ENCODE data around the gene HERPUD2. TPM values are rescaled to one million over a fixed set of nuclear protein-coding genes. Genes with fewer than 3 reads are reported as not detected.

HERPUD2 gene
- total RNA-seq, 1 donor from 2014 or later: 28.0 TPM

DNA sequence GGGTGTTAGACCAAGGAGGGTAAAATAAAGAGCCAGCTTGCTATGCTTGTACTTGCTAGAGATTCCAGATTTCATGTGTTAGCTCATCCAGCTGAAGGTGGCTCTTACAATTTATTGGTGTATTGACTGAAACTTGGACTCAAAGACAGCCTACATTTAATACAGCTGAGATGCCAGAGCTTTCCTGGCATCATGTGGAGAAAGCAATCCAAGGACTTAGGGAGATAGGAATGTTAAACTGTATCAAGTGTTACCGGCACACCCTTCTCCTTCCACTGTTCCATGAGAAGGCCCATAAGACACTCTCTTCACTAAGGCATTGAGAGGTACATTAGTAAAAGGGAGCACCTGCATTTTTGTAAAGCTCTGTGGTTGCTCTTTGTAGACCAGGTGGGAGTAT is 9.3 kb upstream of the HERPUD2 start:
- no peaks in the 10 kb centered on the region for H3K27me3 Mint-ChIP-seq (ENCODE audit: low read depth)
- DNase-seq (ENCODE audit: low read depth, low spot score): no peak

DNA sequence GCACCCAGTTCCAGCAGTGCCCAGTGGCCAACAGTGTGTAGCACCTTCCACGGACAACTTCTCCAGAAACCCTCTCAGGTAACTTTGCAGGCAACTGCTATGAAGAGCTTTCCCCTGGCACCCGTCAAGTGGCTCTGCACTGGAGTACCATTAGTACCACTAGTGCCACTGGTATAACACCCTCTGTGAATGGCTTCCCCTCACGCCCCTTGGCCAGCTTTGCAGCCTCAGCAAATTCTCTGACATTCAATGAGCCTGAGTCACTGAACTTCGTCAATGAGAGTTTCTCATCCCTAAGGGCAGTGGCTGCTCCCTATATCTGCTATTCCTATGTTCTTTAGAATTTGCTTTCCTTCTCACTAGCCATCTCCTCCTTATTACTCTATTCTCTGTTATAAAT is 7.6 kb upstream of the HERPUD2 start:
- Mint-ChIP-seq H3K27ac (ENCODE audit: unreplicated experiment) (no peak overlapping the region), H3K4me1 (no peaks in the 10 kb centered on the region), H3K9me3 (no peaks in the 10 kb centered on the region), H3K36me3 (ENCODE audit: low read depth) (no peaks in the 10 kb centered on the region), H3K4me3 (no peak overlapping the region), H3K27me3 (ENCODE audit: low read depth) (no peaks in the 10 kb centered on the region)
- TF ChIP-seq, protein P1, sequence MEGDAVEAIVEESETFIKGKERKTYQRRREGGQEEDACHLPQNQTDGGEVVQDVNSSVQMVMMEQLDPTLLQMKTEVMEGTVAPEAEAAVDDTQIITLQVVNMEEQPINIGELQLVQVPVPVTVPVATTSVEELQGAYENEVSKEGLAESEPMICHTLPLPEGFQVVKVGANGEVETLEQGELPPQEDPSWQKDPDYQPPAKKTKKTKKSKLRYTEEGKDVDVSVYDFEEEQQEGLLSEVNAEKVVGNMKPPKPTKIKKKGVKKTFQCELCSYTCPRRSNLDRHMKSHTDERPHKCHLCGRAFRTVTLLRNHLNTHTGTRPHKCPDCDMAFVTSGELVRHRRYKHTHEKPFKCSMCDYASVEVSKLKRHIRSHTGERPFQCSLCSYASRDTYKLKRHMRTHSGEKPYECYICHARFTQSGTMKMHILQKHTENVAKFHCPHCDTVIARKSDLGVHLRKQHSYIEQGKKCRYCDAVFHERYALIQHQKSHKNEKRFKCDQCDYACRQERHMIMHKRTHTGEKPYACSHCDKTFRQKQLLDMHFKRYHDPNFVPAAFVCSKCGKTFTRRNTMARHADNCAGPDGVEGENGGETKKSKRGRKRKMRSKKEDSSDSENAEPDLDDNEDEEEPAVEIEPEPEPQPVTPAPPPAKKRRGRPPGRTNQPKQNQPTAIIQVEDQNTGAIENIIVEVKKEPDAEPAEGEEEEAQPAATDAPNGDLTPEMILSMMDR (conservative IDR thresholded peaks at IDR 0.05): no peak
- DNase-seq (ENCODE audit: low read depth, low spot score): no peak

More for the DNA sequence above, 9.3 kb upstream of the HERPUD2 start:
- TF ChIP-seq, protein P1 (conservative IDR thresholded peaks at IDR 0.05): no peak
- Mint-ChIP-seq H3K36me3 (ENCODE audit: low read depth) (no peaks in the 10 kb centered on the region), H3K27ac (ENCODE audit: unreplicated experiment) (no peak overlapping the region), H3K4me1 (no peaks in the 10 kb centered on the region), H3K9me3 (no peaks in the 10 kb centered on the region), H3K4me3 (no peak overlapping the region)

DNA sequence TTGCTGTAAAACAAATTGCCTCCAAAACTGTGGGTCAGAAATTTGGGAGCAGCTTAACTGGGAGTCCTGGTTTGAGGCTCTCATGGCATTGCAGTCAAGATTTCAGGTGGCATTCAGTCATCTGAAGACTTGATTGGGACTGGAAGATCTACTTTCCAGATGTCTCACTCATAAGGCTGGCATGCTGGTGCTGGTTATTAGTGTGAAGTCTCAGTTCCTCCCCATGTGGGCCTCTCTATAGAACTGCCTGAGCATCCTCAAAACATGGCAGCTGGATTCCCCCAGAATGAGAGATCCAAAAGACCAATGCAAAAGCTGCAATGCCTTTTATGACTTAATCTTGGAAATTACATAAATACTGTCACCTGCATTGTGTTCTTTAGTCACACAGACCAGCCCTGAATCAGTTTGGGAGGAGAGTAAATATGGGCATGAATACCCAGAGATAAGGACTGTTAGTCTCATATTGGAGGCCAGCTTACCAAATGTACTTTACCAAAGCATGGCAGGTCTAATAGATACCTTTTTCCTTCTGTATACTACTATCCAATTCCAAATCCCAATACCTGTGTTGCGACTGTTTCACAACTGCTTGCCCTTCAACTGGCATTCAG is 6.5 kb upstream of the HERPUD2 start:
- TF ChIP-seq, protein P1 (conservative IDR thresholded peaks at IDR 0.05): no peak
- no peak for DNase-seq (ENCODE audit: low read depth, low spot score)
- Mint-ChIP-seq H3K4me1 (peaks cover 4% of the 10 kb centered on the region), H3K27ac (ENCODE audit: unreplicated experiment) (no peak overlapping the region), H3K27me3 (ENCODE audit: low read depth) (no peaks in the 10 kb centered on the region), H3K4me3 (no peak overlapping the region), H3K36me3 (ENCODE audit: low read depth) (peaks cover 6% of the 10 kb centered on the region), H3K9me3 (peaks cover 2% of the 10 kb centered on the region)

DNA sequence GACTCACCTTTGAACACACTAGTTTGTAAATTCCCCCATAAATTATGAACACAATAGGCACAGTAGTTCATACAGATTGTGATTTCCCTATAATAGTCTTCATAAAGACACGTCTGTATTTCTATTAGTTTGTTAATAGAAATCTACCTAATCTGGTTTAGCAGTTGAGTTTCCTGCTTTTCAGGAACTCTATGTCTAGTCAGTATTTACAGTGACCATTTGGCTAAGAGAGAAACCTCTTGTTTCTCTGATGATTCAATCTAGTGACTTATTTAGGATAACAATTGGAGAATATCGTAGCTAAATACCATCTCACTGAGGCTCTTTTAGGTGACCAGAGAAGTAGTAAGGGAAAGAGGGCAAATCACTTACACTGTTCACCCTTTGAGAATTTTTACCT is 5.9 kb upstream of the HERPUD2 start:
- Mint-ChIP-seq H3K27ac (ENCODE audit: unreplicated experiment) (no peak overlapping the region), H3K27me3 (ENCODE audit: low read depth) (no peaks in the 10 kb centered on the region), H3K4me1 (peaks cover 8% of the 10 kb centered on the region), H3K9me3 (peaks cover 2% of the 10 kb centered on the region), H3K36me3 (ENCODE audit: low read depth) (peaks cover 7% of the 10 kb centered on the region), H3K4me3 (no peak overlapping the region)
- TF ChIP-seq, protein P1 (conservative IDR thresholded peaks at IDR 0.05): no peak
- no peak for DNase-seq (ENCODE audit: low read depth, low spot score)

DNA sequence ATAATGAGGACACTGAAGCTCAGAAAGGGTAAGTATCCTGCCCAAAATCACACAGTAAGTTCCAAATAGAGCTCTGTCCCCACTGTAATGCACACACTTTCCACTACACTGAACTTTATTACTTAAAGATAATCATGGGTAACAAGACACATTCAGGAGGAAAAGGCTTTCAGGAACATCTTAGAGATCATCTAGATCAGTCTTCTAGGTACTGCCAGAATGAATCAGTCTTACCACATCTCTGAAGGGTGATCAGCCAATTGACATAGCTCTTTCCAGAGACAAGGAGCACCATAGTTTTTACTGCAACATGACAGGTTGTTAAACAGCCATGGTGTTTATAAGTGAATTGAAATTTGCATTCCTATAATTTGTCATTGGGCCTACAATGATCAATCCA is 5.4 kb upstream of the HERPUD2 start:
- peaks cover 13% of the 10 kb centered on the region for H3K4me1 Mint-ChIP-seq
- peaks cover 2% of the 10 kb centered on the region for H3K9me3 Mint-ChIP-seq
- no peak overlapping the region for H3K4me3 Mint-ChIP-seq
- H3K36me3 Mint-ChIP-seq (ENCODE audit: low read depth): peaks cover 7% of the 10 kb centered on the region
- H3K27ac Mint-ChIP-seq (ENCODE audit: unreplicated experiment): no peak overlapping the region
- no peak for DNase-seq (ENCODE audit: low read depth, low spot score)
- TF ChIP-seq, protein P1 (conservative IDR thresholded peaks at IDR 0.05): no peak
- H3K27me3 Mint-ChIP-seq (ENCODE audit: low read depth): no peaks in the 10 kb centered on the region
